22Rv1 (cell line): ENCODE results near the gene VPS35.

Source experiments
- H3K27ac ChIP-seq: fragments of 450-650 bp; 2 replicates; pipeline ENCODE4 v1.5.1; 2017
- ZFX ChIP-seq: fragments of 450-650 bp; IDR thresholded peaks from 2 replicates; pipeline ENCODE4 v1.6.1; 2017; ENCODE audit warnings: antibody characterized with exemption, borderline replicate concordance
- TF ChIP-seq, protein P1 (sequence below): fragments of 450-650 bp; IDR thresholded peaks from 2 replicates; pipeline ENCODE4 v1.5.1; 2017; ENCODE audit warnings: mild to moderate bottlenecking

The VPS35 gene

GRCh38 chr16:46651305-46651704, 37.7 kb downstream of the VPS35 start:
- H3K27ac ChIP-seq: no peak overlapping the region
- no peak for TF ChIP-seq ZFX
- TF ChIP-seq, protein P1, sequence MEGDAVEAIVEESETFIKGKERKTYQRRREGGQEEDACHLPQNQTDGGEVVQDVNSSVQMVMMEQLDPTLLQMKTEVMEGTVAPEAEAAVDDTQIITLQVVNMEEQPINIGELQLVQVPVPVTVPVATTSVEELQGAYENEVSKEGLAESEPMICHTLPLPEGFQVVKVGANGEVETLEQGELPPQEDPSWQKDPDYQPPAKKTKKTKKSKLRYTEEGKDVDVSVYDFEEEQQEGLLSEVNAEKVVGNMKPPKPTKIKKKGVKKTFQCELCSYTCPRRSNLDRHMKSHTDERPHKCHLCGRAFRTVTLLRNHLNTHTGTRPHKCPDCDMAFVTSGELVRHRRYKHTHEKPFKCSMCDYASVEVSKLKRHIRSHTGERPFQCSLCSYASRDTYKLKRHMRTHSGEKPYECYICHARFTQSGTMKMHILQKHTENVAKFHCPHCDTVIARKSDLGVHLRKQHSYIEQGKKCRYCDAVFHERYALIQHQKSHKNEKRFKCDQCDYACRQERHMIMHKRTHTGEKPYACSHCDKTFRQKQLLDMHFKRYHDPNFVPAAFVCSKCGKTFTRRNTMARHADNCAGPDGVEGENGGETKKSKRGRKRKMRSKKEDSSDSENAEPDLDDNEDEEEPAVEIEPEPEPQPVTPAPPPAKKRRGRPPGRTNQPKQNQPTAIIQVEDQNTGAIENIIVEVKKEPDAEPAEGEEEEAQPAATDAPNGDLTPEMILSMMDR: no peak

DNA sequence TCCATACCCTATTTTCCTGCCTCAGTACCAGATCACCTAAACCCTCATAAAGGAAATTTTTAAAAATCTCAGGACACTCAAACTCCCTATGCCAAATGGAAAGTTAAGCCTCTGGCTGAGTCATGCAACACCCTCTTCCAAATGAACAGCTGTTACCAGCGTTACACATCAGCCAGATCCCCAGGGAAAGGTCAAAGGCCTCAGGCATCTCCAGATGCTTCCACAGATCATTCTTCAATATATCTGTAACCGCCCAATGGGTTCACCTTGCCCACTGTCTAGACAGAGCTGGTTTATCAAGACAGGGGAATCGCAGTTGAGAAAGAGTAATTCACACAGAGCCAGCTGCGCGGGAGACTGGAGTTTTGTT, 38.7 kb downstream of the VPS35 start:
- TF ChIP-seq, protein P1: no peak
- TF ChIP-seq ZFX: no peak
- H3K27ac ChIP-seq: no peak overlapping the region

- TF ChIP-seq, protein P1: no peak
- TF ChIP-seq ZFX: no peak
- no peak overlapping the region for H3K27ac ChIP-seq
Measured at GRCh38 chr16:46649588-46650253, 39.3 kb downstream of the VPS35 start.

DNA sequence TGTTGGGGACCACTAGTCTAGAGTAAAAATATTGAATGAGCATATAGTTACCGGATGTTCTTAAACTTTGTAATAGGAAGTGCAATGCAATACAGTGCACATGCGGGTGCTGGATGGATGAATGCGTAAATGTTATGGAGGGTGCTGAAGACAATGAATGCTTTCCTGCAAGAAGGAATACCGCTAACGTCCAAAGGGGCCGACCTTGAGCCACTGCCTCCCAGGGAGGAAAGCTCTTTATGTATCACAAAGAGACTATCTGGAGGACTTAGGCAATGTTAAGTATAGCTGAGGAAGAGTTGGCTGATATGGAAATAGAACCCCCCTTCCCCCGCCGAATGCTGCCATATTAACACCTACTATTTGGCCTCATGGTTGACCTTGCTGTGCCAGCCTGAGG, 40.3 kb downstream of the VPS35 start:
- TF ChIP-seq ZFX: no peak
- TF ChIP-seq, protein P1: no peak
- H3K27ac ChIP-seq: no peak overlapping the region

GRCh38 chr16:46638947-46639925, 49.7 kb downstream of the VPS35 start:
- no peak overlapping the region for H3K27ac ChIP-seq
- TF ChIP-seq ZFX: no peak
- TF ChIP-seq, protein P1: no peak

DNA sequence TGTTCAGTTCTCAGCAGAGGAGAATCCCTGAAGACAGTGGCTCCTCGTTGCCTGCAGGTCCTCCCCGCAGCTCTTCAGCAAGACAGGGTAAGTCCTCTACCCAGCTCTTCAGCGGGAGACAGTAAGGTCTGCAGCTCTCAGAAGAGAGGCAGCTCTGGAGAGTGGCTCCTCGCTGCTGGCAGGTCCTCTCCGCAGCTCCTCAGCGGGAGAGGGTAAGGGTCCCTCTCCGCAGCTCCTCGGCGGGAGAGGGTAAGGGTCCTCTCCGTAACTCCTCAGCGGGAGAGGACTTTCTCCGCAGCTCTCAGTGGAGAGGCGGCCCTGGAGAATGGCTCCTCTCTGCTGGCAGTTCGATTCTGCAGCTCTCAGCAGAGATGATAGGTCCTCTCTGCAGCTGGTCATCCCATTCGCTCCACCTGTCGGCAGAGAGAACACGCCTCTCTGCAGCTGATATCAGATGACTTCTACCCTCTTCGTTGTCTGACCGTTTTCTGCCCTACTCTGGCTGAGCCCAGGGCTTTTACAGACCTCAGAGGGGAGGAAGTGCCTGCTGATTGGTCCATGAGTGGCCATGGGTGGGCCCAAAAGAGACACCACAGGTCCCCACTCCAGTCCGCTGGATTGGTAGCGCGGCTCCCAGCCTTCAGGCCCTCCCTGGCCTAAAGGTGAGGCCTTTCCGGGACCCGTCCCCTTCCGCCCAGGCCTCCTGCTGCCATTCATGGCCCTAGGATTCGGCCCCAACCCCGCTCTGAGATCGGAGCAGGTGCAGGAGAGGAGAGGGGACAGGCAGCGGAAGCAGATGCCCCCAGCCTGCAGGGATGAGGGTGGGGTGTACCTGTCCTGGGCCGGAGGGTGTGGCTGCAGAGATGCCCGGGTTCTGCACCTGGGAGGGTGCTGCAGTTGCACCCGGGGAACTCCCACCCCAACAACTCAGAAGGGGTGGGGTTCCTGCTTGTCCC, 55.9 kb downstream of the VPS35 start:
- no peak for TF ChIP-seq ZFX
- TF ChIP-seq, protein P1: 0 out of 2 replicates have a peak, but pooled peaks have one; percentile 5
- H3K27ac ChIP-seq: peak overlapping the region; percentile 77
